GM12892 (cell line): Measurements from ENCODE around the gene ADGRE1.

ENCODE experiments used
- POLR2A ChIP-seq: IDR thresholded peaks from 2 replicates; pipeline ENCODE4 v1.6.1; 2011; ENCODE audit warnings: low read depth, low read length, control low read depth
- TAF1 ChIP-seq: IDR thresholded peaks from 2 replicates; pipeline ENCODE4 v1.6.1; 2011; ENCODE audit warnings: low read depth, mild to moderate bottlenecking, control low read depth, low read length, borderline replicate concordance

DNA sequence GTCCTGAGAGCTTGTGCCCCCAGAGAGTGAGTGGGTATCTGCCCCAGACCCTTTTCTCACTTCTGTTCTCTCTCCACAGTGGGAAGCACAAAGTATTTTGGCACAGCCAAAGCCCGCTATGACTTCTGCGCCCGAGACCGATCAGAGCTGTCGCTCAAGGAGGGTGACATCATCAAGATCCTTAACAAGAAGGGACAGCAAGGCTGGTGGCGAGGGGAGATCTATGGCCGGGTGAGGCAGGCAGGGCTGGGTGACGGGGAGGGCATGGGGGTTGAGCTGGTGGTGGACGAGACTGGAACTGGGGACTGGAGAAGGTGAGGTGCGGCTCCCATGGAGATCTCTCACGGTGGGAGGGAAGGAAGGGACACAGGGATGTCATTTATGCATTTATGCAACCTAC, 33.5 kb upstream of the ADGRE1 start:
- no peak for TF ChIP-seq POLR2A
- TF ChIP-seq TAF1, result no peak
